ENCODE results near the gene OVCA2.

DNA sequence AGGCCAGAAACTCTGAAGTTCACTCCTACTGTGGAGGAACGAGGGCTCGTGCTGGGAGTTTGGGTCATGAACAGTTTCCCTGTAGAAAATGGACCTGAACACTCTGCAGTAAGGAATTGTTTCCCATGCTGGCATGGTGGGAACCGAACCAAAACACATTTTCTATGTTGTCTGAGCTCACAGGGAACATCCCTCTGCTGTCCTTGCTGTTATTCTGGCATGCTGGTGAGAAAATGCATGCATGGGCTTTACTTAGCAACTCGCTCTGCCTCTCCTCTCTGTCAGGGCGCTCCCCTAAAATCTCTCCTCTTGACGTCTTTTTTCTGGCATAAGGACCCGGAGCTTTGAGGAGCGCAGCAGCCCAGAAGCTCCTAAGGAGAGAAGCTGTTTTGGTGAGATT lies 22.1 kb upstream of the OVCA2 start:
- TF ChIP-seq, protein P1, sequence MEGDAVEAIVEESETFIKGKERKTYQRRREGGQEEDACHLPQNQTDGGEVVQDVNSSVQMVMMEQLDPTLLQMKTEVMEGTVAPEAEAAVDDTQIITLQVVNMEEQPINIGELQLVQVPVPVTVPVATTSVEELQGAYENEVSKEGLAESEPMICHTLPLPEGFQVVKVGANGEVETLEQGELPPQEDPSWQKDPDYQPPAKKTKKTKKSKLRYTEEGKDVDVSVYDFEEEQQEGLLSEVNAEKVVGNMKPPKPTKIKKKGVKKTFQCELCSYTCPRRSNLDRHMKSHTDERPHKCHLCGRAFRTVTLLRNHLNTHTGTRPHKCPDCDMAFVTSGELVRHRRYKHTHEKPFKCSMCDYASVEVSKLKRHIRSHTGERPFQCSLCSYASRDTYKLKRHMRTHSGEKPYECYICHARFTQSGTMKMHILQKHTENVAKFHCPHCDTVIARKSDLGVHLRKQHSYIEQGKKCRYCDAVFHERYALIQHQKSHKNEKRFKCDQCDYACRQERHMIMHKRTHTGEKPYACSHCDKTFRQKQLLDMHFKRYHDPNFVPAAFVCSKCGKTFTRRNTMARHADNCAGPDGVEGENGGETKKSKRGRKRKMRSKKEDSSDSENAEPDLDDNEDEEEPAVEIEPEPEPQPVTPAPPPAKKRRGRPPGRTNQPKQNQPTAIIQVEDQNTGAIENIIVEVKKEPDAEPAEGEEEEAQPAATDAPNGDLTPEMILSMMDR (IDR thresholded peaks at IDR 0.05) = no peak
- no peak for TF ChIP-seq POLR2A (IDR thresholded peaks at IDR 0.05)

Measured in adrenal gland (tissue), 5 donors.